ENCODE measurements around the gene RBMS3. TPM values are rescaled to one million over a fixed set of nuclear protein-coding genes. Genes with fewer than 3 reads are reported as not detected.

The RBMS3 gene
- total and polyA plus RNA-seq, 2 of the 8 experiments (the other 6 are each of a cell fraction or from before 2014, with no cell fraction given): 3.7 to 6.9 TPM

GRCh38 chr3:29494305-29495036 is 213.6 kb downstream of the RBMS3 start (continued):
- TF ChIP-seq CHD7 (IDR thresholded peaks at IDR 0.05; ENCODE audit: insufficient replicate concordance, low read length) (no peak), NRF1 (IDR thresholded peaks at IDR 0.05; ENCODE audit: low read depth, low read length) (no peak), RFX5 (IDR thresholded peaks at IDR 0.05; ENCODE audit: borderline replicate concordance, low read depth, low read length) (no peak), POLR2A (IDR thresholded peaks at IDR 0.05; ENCODE audit: control extremely low read depth in 1 of 2, low read depth in 2 of 2, low read length in 2 of 2) (no peak), ASH2L (IDR thresholded peaks at IDR 0.05; ENCODE audit: low read length) (no peak), CHD1 (IDR thresholded peaks at IDR 0.05; ENCODE audit: low read depth, low read length) (no peak), CBX5 (IDR thresholded peaks at IDR 0.05; ENCODE audit: low read depth, low read length) (no peak), SP2 (IDR thresholded peaks at IDR 0.05; ENCODE audit: low read length) (no peak), BCL11A (IDR thresholded peaks at IDR 0.05; ENCODE audit: low read depth in 2 of 2, low read length in 2 of 2) (no peak), ZNF274 (IDR thresholded peaks at IDR 0.05; ENCODE audit: borderline replicate concordance, extremely low read depth, low read length) (no peak), JUND (IDR thresholded peaks at IDR 0.05; ENCODE audit: low read length) (no peak), SRF (IDR thresholded peaks at IDR 0.05; ENCODE audit: low read depth, low read length) (no peak)
